ENCODE data around the gene D2HGDH. TPM values are rescaled to one million over a fixed set of nuclear protein-coding genes. Genes with fewer than 3 reads are reported as not detected.

Gene D2HGDH
- total RNA-seq, 1 experiment from 2014 or later = 46.3 TPM

DNA sequence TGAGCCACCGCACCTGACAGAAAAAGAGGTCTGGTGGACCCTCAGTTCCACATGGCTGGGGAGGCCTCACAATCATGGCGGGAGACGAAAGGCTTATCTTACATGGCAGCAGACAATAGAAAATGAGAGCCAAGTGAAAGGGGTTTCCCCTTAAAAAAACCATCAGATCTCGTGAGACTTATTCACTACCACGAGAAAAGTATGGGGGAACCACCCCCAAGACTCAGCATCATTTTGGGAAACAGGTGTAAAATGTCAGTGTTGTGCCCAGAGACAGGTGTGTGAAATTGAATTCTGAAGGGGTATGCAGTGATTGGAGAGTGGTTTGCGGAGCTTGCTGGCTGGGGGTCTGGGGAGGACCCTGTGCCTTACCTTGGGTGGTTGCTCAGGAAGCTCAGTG, 4.6 kb upstream of the D2HGDH start:
- Histone ChIP-seq H3K4me1 (ENCODE audit: control insufficient read depth in 1 of 2, insufficient read depth in 2 of 2, low read length in 2 of 2) (peaks cover 5 to 14% of the 10 kb centered on the region in 2 experiments; a peak in 2 of 4 replicates), H3K27me3 (ENCODE audit: insufficient read depth, low read length) (no peaks in the 10 kb centered on the region), H3K79me2 (ENCODE audit: insufficient read depth, low read length) (no peaks in the 10 kb centered on the region; the same call in 1 of the 2 replicates), H3K27ac (ENCODE audit: low read depth, low read length) (no peak overlapping the region), H3K9ac (ENCODE audit: low read length) (no peak overlapping the region), H3K4me3 (replicated peaks in 1 of 2; ENCODE audit: low read depth in 1 of 2, low read length in 2 of 2) (no peak overlapping the region), H4K20me1 (ENCODE audit: insufficient read depth) (no peaks in the 10 kb centered on the region), H2AFZ (ENCODE audit: low read depth, low read length, poor library complexity, severe bottlenecking) (no peak overlapping the region), H3K9me3 (ENCODE audit: control insufficient read depth in 1 of 2, insufficient read depth in 1 of 2, low read depth in 1 of 2, low read length in 2 of 2) (peaks cover 0 to 3% of the 10 kb centered on the region in 2 experiments; a peak in 1 of 4 replicates), H3K4me2 (ENCODE audit: low read length) (no peak overlapping the region), H3K9me2 (ENCODE audit: insufficient read depth) (no peaks in the 10 kb centered on the region), H3K36me3 (ENCODE audit: control insufficient read depth in 1 of 2, insufficient read depth in 2 of 2, low read length in 2 of 2) (no peaks in the 10 kb centered on the region)
- intact Hi-C loops (cut with micrococcal nuclease) = loop anchor here (5.0 kb wide), 2 partner anchors 43 to 183 kb away; partner anchors contain the start of gene DTYMK
- DNase-seq (ENCODE audit: low read depth, low spot score) = no peak
- CTCF ChIA-PET = interaction anchor here (3.3 kb wide), 1 partner anchor 28 kb away, joined by 9 read pairs; the partner anchor contains the start of gene ING5
- RAD21 ChIA-PET (ENCODE audit: low non-redundant PET in 1 of 2, low total read pairs in 2 of 2, uncharacterized antibody in 2 of 2, unreplicated experiment in 2 of 2) = no interaction called here
- TF ChIP-seq SIN3A (IDR thresholded peaks at IDR 0.05; ENCODE audit: low read depth) (no peak), RAD21 (IDR thresholded peaks at IDR 0.05; ENCODE audit: low read depth) (no peak), SP1 (IDR thresholded peaks at IDR 0.05; ENCODE audit: low read depth) (no peak), CEBPB (IDR thresholded peaks at IDR 0.05; ENCODE audit: low read depth) (no peak), SRF (IDR thresholded peaks at IDR 0.05; ENCODE audit: low read depth) (no peak), FOSL1 (IDR thresholded peaks at IDR 0.05; ENCODE audit: low read depth) (no peak), ZFX (IDR thresholded peaks at IDR 0.05) (no peak)
- TF ChIP-seq, protein P1, sequence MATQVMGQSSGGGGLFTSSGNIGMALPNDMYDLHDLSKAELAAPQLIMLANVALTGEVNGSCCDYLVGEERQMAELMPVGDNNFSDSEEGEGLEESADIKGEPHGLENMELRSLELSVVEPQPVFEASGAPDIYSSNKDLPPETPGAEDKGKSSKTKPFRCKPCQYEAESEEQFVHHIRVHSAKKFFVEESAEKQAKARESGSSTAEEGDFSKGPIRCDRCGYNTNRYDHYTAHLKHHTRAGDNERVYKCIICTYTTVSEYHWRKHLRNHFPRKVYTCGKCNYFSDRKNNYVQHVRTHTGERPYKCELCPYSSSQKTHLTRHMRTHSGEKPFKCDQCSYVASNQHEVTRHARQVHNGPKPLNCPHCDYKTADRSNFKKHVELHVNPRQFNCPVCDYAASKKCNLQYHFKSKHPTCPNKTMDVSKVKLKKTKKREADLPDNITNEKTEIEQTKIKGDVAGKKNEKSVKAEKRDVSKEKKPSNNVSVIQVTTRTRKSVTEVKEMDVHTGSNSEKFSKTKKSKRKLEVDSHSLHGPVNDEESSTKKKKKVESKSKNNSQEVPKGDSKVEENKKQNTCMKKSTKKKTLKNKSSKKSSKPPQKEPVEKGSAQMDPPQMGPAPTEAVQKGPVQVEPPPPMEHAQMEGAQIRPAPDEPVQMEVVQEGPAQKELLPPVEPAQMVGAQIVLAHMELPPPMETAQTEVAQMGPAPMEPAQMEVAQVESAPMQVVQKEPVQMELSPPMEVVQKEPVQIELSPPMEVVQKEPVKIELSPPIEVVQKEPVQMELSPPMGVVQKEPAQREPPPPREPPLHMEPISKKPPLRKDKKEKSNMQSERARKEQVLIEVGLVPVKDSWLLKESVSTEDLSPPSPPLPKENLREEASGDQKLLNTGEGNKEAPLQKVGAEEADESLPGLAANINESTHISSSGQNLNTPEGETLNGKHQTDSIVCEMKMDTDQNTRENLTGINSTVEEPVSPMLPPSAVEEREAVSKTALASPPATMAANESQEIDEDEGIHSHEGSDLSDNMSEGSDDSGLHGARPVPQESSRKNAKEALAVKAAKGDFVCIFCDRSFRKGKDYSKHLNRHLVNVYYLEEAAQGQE (IDR thresholded peaks at IDR 0.05; ENCODE audit: low read depth) = no peak
- TF ChIP-seq, protein P2, sequence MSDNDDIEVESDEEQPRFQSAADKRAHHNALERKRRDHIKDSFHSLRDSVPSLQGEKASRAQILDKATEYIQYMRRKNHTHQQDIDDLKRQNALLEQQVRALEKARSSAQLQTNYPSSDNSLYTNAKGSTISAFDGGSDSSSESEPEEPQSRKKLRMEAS (IDR thresholded peaks at IDR 0.05) = no peak
- TF ChIP-seq, protein P3, sequence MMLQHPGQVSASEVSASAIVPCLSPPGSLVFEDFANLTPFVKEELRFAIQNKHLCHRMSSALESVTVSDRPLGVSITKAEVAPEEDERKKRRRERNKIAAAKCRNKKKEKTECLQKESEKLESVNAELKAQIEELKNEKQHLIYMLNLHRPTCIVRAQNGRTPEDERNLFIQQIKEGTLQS (IDR thresholded peaks at IDR 0.05) = no peak
- TF ChIP-seq, protein P4, sequence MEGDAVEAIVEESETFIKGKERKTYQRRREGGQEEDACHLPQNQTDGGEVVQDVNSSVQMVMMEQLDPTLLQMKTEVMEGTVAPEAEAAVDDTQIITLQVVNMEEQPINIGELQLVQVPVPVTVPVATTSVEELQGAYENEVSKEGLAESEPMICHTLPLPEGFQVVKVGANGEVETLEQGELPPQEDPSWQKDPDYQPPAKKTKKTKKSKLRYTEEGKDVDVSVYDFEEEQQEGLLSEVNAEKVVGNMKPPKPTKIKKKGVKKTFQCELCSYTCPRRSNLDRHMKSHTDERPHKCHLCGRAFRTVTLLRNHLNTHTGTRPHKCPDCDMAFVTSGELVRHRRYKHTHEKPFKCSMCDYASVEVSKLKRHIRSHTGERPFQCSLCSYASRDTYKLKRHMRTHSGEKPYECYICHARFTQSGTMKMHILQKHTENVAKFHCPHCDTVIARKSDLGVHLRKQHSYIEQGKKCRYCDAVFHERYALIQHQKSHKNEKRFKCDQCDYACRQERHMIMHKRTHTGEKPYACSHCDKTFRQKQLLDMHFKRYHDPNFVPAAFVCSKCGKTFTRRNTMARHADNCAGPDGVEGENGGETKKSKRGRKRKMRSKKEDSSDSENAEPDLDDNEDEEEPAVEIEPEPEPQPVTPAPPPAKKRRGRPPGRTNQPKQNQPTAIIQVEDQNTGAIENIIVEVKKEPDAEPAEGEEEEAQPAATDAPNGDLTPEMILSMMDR (IDR thresholded peaks at IDR 0.05 in 2 of 3, conservative IDR thresholded peaks at IDR 0.05 in 1 of 3; ENCODE audit: borderline replicate concordance in 1 of 3, insufficient read depth in 1 of 3, low read depth in 2 of 3, low read length in 2 of 3) = no peak
- no TSS peak for BruUV-seq (replicated peaks)
- POLR2A ChIA-PET = no interaction called here
- no peak for ATAC-seq
